Psoas muscle (tissue), 8 donors: ENCODE measurements around the gene TALDO1. TPM values are rescaled to one million over a fixed set of nuclear protein-coding genes. Genes with fewer than 3 reads are reported as not detected.

Source experiments
- ATAC-seq, 4 donors: fragments of 200-7000 bp; cut with Tn5 transposase; one replicate each; pipeline ENCODE4 v1.9.1; 2020; ENCODE audit warnings: moderate library complexity in 3 of 4, mild to moderate bottlenecking in 2 of 4
- DNase-seq, 2 donors: peaks; one replicate each; pipeline ENCODE4 v3.0.0-alpha.2; 2020
- H3K27ac ChIP-seq: fragments of 200-600 bp; one replicate; pipeline ENCODE4 v1.8.0; 2022
- H3K27me3 ChIP-seq, 3 donors: fragments of 200-600 bp in 1 of 3; one replicate each; pipeline versions ENCODE4 v1.6.1 to v1.8.0; 2013 to 2022; ENCODE audit warnings: low read length in 2 of 3, mild to moderate bottlenecking in 2 of 3, moderate library complexity in 1 of 3; ENCODE audit not compliant: insufficient read depth in 3 of 3
- H3K36me3 ChIP-seq, 2 donors: fragments of 200-600 bp in 1 of 2; one replicate each; pipeline versions ENCODE4 v1.6.1 to v1.8.0; 2013 to 2022; ENCODE audit warnings: low read depth in 1 of 2, mild to moderate bottlenecking in 1 of 2, moderate library complexity in 1 of 2; ENCODE audit not compliant: insufficient read depth in 1 of 2
- H3K4me1 ChIP-seq: fragments of 200-600 bp; one replicate; pipeline ENCODE4 v1.8.0; 2022
- H3K4me3 ChIP-seq: fragments of 200-600 bp; one replicate; pipeline ENCODE4 v1.8.0; 2022; ENCODE audit warnings: mild to moderate bottlenecking
- H3K9me3 ChIP-seq: fragments of 200-600 bp; one replicate; pipeline ENCODE4 v1.8.0; 2022
- CTCF ChIP-seq: fragments of 200-600 bp; IDR thresholded peaks from one replicate; pipeline ENCODE4 v1.8.0; 2022; ENCODE audit warnings: antibody characterized with exemption
- WGBS, 3 donors: extraction: QIAGEN DNeasy Blood & Tissue Kit; methylation state at CpG; one replicate each; pipeline versions ENCODE4 v1.1.6 to v1.1.7; 2013; 5-methylcytosine and 5-hydroxymethylcytosine counted together
- intact Hi-C, 2 donors: fragments of 100-400 bp; cut with DNase I; formaldehyde crosslinking; loops; one replicate each; pipeline versions ENCODE4 v1.11.0 to v1.14.2; 2022
- polyA plus RNA-seq, 3 donors: library from polyadenylated mRNA; stranded (reverse); fragments of 200-250 nt; gene quantifications; one replicate each; pipeline ENCODE4 v1.2.3, GENCODE V29; 2013
- total RNA-seq, 4 donors: library from RNA; stranded (reverse); fragmentation: NEBNext Ultra II Directional in 2 of 4; extraction: Animal tissue kit (Norgen Biotek cat#: 25700) in 2 of 4; gene quantifications; one replicate each; pipeline versions ENCODE4 v1.2.1 to v1.2.4, GENCODE V29; 2021 to 2023
- donor health status: healthy with polysubstance abuse.
- donor health status: DM: no; HTN: no; CAD: no; lungs with moderate emphysema.
- donor health status: Bipolar disorder and iron deficiency.
- donor health status: healthy.
- donor health status: DM: yes; HTN: yes; CAD: no.
- donor health status: DM: no; HTN: no; CAD: no.
- donor health status: DM: no; HTN: no; CAD: no.
- donor health status: DM: yes; HTN: yes; CAD: no.

The TALDO1 gene
- total and polyA plus RNA-seq, 7 donors = 58.7 to 140 (median 77.7) TPM

GRCh38 chr11:813456-814096 is 66.3 kb downstream of the TALDO1 start:
- H3K4me1 ChIP-seq = peaks cover 25% of the 10 kb centered on the region
- intact Hi-C loops = no loop called here
- TF ChIP-seq CTCF = no peak
- no peaks in the 10 kb centered on the region for H3K9me3 ChIP-seq
- H3K4me3 ChIP-seq = no peak overlapping the region
- ATAC-seq (no peak), DNase-seq (no peak)
- H3K27ac ChIP-seq = peak overlapping the region; percentile 97
- WGBS, 3 donors = 77 to 83% (median 81%) methylated on average over 9 of the region's 9 CpGs
- H3K36me3 ChIP-seq = peaks cover 10 to 46% of the 10 kb centered on the region in 2 donors
- no peaks in the 10 kb centered on the region for H3K27me3 ChIP-seq

Other genes starting within 250 kb of the TALDO1 start
- 100 to 1,000 TPM; 103 to 145 (median 113) TPM for gene RNH1, start 240.2 kb upstream of the TALDO1 start, total RNA-seq
- gene RNH1, start 240.2 kb upstream of the TALDO1 start, polyA plus RNA-seq = 100 to 1,000 TPM; 105 to 181 (median 105) TPM
- gene HRAS, start 211.9 kb upstream of the TALDO1 start, total RNA-seq = 10 to 100 TPM; 43.6 to 74.7 (median 53.9) TPM
- 10 to 100 TPM; 53.9 to 76.2 (median 66.3) TPM for gene HRAS, start 211.9 kb upstream of the TALDO1 start, polyA plus RNA-seq
- under 1 TPM; 0.30 to 0.84 (median 0.55) TPM for gene LRRC56, start 209.9 kb upstream of the TALDO1 start, total RNA-seq
- under 1 TPM in 2 of 3 donors, not detected in 1; 0.39 to 0.61 TPM for gene LRRC56, start 209.9 kb upstream of the TALDO1 start, polyA plus RNA-seq
- under 1 TPM in 2 of 4 donors, not detected in 2; 0.25 to 0.27 TPM for gene LMNTD2, start 186.7 kb upstream of the TALDO1 start, total RNA-seq
- gene LMNTD2, start 186.7 kb upstream of the TALDO1 start, polyA plus RNA-seq = under 1 TPM; 0.04 to 0.12 (median 0.09) TPM
- 1 to 10 TPM in 1 of 4 donors, under 1 TPM in 2, not detected in 1; 0.78 to 1.2 (median 0.84) TPM for gene RASSF7, start 186.5 kb upstream of the TALDO1 start, total RNA-seq
- gene RASSF7, start 186.5 kb upstream of the TALDO1 start, polyA plus RNA-seq = 1 to 10 TPM in 1 of 3 donors, under 1 TPM in 2; 0.65 to 1.4 (median 1.00) TPM
- gene PHRF1, start 171.0 kb upstream of the TALDO1 start, total RNA-seq = 10 to 100 TPM; 19.8 to 31.2 (median 25.0) TPM
- 10 to 100 TPM; 11.7 to 19.5 (median 13.5) TPM for gene PHRF1, start 171.0 kb upstream of the TALDO1 start, polyA plus RNA-seq
- gene IRF7, start 131.5 kb upstream of the TALDO1 start, total RNA-seq = 10 to 100 TPM in 3 of 4 donors, 1 to 10 TPM in 1; 7.5 to 23.1 (median 15.2) TPM
- 10 to 100 TPM in 2 of 3 donors, 1 to 10 TPM in 1; 9.4 to 13.2 (median 12.9) TPM for gene IRF7, start 131.5 kb upstream of the TALDO1 start, polyA plus RNA-seq
- gene CDHR5, start 122.5 kb upstream of the TALDO1 start, total RNA-seq = under 1 TPM in 1 of 4 donors, not detected in 3; 0.20 TPM
- under 1 TPM in 2 of 3 donors, not detected in 1; 0.07 to 0.34 TPM for gene CDHR5, start 122.5 kb upstream of the TALDO1 start, polyA plus RNA-seq
- 1 to 10 TPM in 2 of 4 donors, under 1 TPM in 1, not detected in 1; 0.89 to 4.8 (median 1.8) TPM for gene SCT, start 120.3 kb upstream of the TALDO1 start, total RNA-seq
- gene SCT, start 120.3 kb upstream of the TALDO1 start, polyA plus RNA-seq = under 1 TPM in 1 of 3 donors, not detected in 2; 0.44 TPM
- 1 to 10 TPM in 2 of 4 donors, under 1 TPM in 1, not detected in 1; 0.55 to 1.2 (median 1.1) TPM for gene DRD4, start 110.2 kb upstream of the TALDO1 start, total RNA-seq
- under 1 TPM in 2 of 3 donors, not detected in 1; 0.14 to 0.18 TPM for gene DRD4, start 110.2 kb upstream of the TALDO1 start, polyA plus RNA-seq
- 10 to 100 TPM; 15.0 to 30.0 (median 21.0) TPM for gene DEAF1, start 52.2 kb upstream of the TALDO1 start, total RNA-seq
- gene DEAF1, start 52.2 kb upstream of the TALDO1 start, polyA plus RNA-seq = 10 to 100 TPM; 12.5 to 18.1 (median 15.3) TPM
- gene TMEM80, start 51.6 kb upstream of the TALDO1 start, total RNA-seq = 10 to 100 TPM in 2 of 4 donors, 1 to 10 TPM in 2; 5.9 to 15.7 (median 9.7) TPM
- gene TMEM80, start 51.6 kb upstream of the TALDO1 start, polyA plus RNA-seq = 10 to 100 TPM in 2 of 3 donors, 1 to 10 TPM in 1; 7.4 to 16.3 (median 10.1) TPM
- gene EPS8L2, start 41.2 kb upstream of the TALDO1 start, total RNA-seq = 1 to 10 TPM in 3 of 4 donors, under 1 TPM in 1; 0.89 to 3.1 (median 1.5) TPM
- under 1 TPM; 0.47 to 0.63 (median 0.56) TPM for gene EPS8L2, start 41.2 kb upstream of the TALDO1 start, polyA plus RNA-seq
- gene GATD1, start 30.0 kb downstream of the TALDO1 start, total RNA-seq = 10 to 100 TPM; 13.6 to 32.6 (median 22.2) TPM
- gene GATD1, start 30.0 kb downstream of the TALDO1 start, polyA plus RNA-seq = 10 to 100 TPM; 11.0 to 20.9 (median 17.7) TPM
- under 1 TPM in 1 of 4 donors, not detected in 3; 0.22 TPM for gene CEND1, start 42.6 kb downstream of the TALDO1 start, total RNA-seq
- under 1 TPM; 0.09 to 0.33 (median 0.11) TPM for gene CEND1, start 42.6 kb downstream of the TALDO1 start, polyA plus RNA-seq
- gene SLC25A22, start 50.8 kb downstream of the TALDO1 start, total RNA-seq = 1 to 10 TPM; 1.5 to 2.9 (median 2.2) TPM
- 1 to 10 TPM in 1 of 3 donors, under 1 TPM in 2; 0.49 to 4.3 (median 0.56) TPM for gene SLC25A22, start 50.8 kb downstream of the TALDO1 start, polyA plus RNA-seq
- 10 to 100 TPM in 3 of 4 donors, 1 to 10 TPM in 1; 8.7 to 13.8 (median 10.4) TPM for gene PIDD1, start 57.8 kb downstream of the TALDO1 start, total RNA-seq
- gene PIDD1, start 57.8 kb downstream of the TALDO1 start, polyA plus RNA-seq = 10 to 100 TPM in 2 of 3 donors, 1 to 10 TPM in 1; 9.4 to 16.2 (median 10.9) TPM
- 1,000 to 10,000 TPM; 1,082 to 1,565 (median 1,354) TPM for gene RPLP2, start 62.5 kb downstream of the TALDO1 start, total RNA-seq
- 1,000 to 10,000 TPM in 1 of 3 donors, 100 to 1,000 TPM in 2; 779 to 1,781 (median 798) TPM for gene RPLP2, start 62.5 kb downstream of the TALDO1 start, polyA plus RNA-seq
- gene PNPLA2, start 71.5 kb downstream of the TALDO1 start, total RNA-seq = 100 to 1,000 TPM; 125 to 247 (median 175) TPM
- 10 to 100 TPM; 64.8 to 87.9 (median 83.8) TPM for gene PNPLA2, start 71.5 kb downstream of the TALDO1 start, polyA plus RNA-seq
- 1 to 10 TPM; 2.4 to 8.9 (median 4.1) TPM for gene CRACR2B, start 80.5 kb downstream of the TALDO1 start, total RNA-seq
- 1 to 10 TPM; 1.9 to 6.4 (median 2.8) TPM for gene CRACR2B, start 80.5 kb downstream of the TALDO1 start, polyA plus RNA-seq
- 100 to 1,000 TPM; 149 to 175 (median 161) TPM for gene CD151, start 85.5 kb downstream of the TALDO1 start, total RNA-seq
- gene CD151, start 85.5 kb downstream of the TALDO1 start, polyA plus RNA-seq = 100 to 1,000 TPM; 158 to 358 (median 224) TPM
- gene POLR2L, start 95.1 kb downstream of the TALDO1 start, total RNA-seq = 100 to 1,000 TPM; 113 to 205 (median 156) TPM
- 100 to 1,000 TPM; 114 to 178 (median 176) TPM for gene POLR2L, start 95.1 kb downstream of the TALDO1 start, polyA plus RNA-seq
- 10 to 100 TPM; 13.9 to 22.1 (median 16.8) TPM for gene TSPAN4, start 95.4 kb downstream of the TALDO1 start, total RNA-seq
- gene TSPAN4, start 95.4 kb downstream of the TALDO1 start, polyA plus RNA-seq = 10 to 100 TPM; 11.4 to 38.5 (median 25.1) TPM
- 10 to 100 TPM; 31.2 to 44.5 (median 34.7) TPM for gene CHID1, start 163.3 kb downstream of the TALDO1 start, total RNA-seq
- gene CHID1, start 163.3 kb downstream of the TALDO1 start, polyA plus RNA-seq = 10 to 100 TPM; 25.5 to 40.4 (median 28.3) TPM
- 10 to 100 TPM; 26.5 to 31.4 (median 27.7) TPM for gene AP2A2, start 178.4 kb downstream of the TALDO1 start, total RNA-seq
- gene AP2A2, start 178.4 kb downstream of the TALDO1 start, polyA plus RNA-seq = 10 to 100 TPM; 15.9 to 21.7 (median 19.8) TPM